Neural progenitor cell (in vitro differentiated cells): ENCODE results near the gene ZNF214. TPM values are rescaled to one million over a fixed set of nuclear protein-coding genes. Genes with fewer than 3 reads are reported as not detected.

Experiments
- DNase-seq: peaks from one replicate; pipeline ENCODE4 v3.0.0-alpha.2; 2016; ENCODE audit warnings: low spot score
- H2AFZ ChIP-seq: fragments of 200-600 bp; sonication (generic); replicated peaks from 2 replicates; pipeline ENCODE4 v1.6.1; 2016; ENCODE audit warnings: antibody characterized with exemption
- H3F3A ChIP-seq: fragments of 200-600 bp; sonication (generic); 2 replicates; pipeline ENCODE4 v1.6.1; 2016; ENCODE audit warnings: antibody characterized with exemption, low read depth
- H3K27ac ChIP-seq: fragments of 200-600 bp; sonication (generic); 2 replicates; pipeline ENCODE4 v1.5.1; 2016; ENCODE audit warnings: mild to moderate bottlenecking
- H3K27me3 ChIP-seq: fragments of 200-600 bp; sonication (generic); 2 replicates; pipeline ENCODE4 v1.6.1; 2016; ENCODE audit warnings: mild to moderate bottlenecking, moderate library complexity
- H3K36me3 ChIP-seq: fragments of 200-600 bp; sonication (generic); 2 replicates; pipeline ENCODE4 v1.5.1; 2016
- H3K4me1 ChIP-seq: fragments of 200-600 bp; sonication (generic); 2 replicates; pipeline ENCODE4 v1.6.1; 2016; ENCODE audit warnings: mixed run types
- H3K4me2 ChIP-seq: fragments of 200-600 bp; sonication (generic); 2 replicates; pipeline ENCODE4 v1.6.1; 2016
- H3K4me3 ChIP-seq: fragments of 200-600 bp; sonication (generic); 2 replicates; pipeline ENCODE4 v1.5.1; 2016
- H3K79me2 ChIP-seq: fragments of 200-600 bp; sonication (generic); 2 replicates; pipeline ENCODE4 v1.6.1; 2016; ENCODE audit warnings: low read depth
- H3K9ac ChIP-seq: fragments of 200-600 bp; sonication (generic); 2 replicates; pipeline ENCODE4 v1.6.1; 2016
- H3K9me3 ChIP-seq: fragments of 200-600 bp; sonication (generic); 2 replicates; pipeline ENCODE4 v1.5.1; 2016; ENCODE audit warnings: low read depth
- H4K20me1 ChIP-seq: fragments of 200-600 bp; sonication (generic); 2 replicates; pipeline ENCODE4 v1.6.1; 2016; ENCODE audit warnings: low read depth
- H3K27ac Mint-ChIP-seq: 3 replicates; pipeline ENCODE4 v1.8.0; 2021; ENCODE audit warnings: mixed read lengths
- H3K27me3 Mint-ChIP-seq: 2 replicates; pipeline ENCODE4 v1.8.0; 2022; ENCODE audit warnings: low read depth, mild to moderate bottlenecking, inconsistent platforms, moderate library complexity, mixed read lengths; ENCODE audit not compliant: insufficient read depth
- H3K36me3 Mint-ChIP-seq: 3 replicates; pipeline ENCODE4 v1.8.0; 2021; ENCODE audit warnings: mixed read lengths
- H3K4me1 Mint-ChIP-seq: 3 replicates; pipeline ENCODE4 v1.8.0; 2021; ENCODE audit warnings: mixed read lengths
- H3K4me3 Mint-ChIP-seq: 3 replicates; pipeline ENCODE4 v1.8.0; 2021; ENCODE audit warnings: mild to moderate bottlenecking, moderate library complexity, mixed read lengths
- H3K9me3 Mint-ChIP-seq: 3 replicates; pipeline ENCODE4 v1.8.0; 2020; ENCODE audit warnings: mixed read lengths
- CTCF ChIP-seq: fragments of 200-600 bp; sonication (generic); IDR thresholded peaks from 2 replicates; pipeline ENCODE4 v1.5.1; 2017; ENCODE audit warnings: antibody characterized with exemption, mild to moderate bottlenecking
- EZH2 ChIP-seq: fragments of 200-600 bp; sonication (generic); IDR thresholded peaks from 2 replicates; pipeline ENCODE4 v1.6.1; 2017; ENCODE audit warnings: antibody characterized with exemption, mild to moderate bottlenecking, moderate library complexity
- EZH2phosphoT487 ChIP-seq: fragments of 200-600 bp; sonication (generic); IDR thresholded peaks from 2 replicates; pipeline ENCODE4 v1.6.1; 2017; ENCODE audit warnings: antibody characterized with exemption
- total RNA-seq: library from RNA; depleted of rRNA; stranded (reverse); fragments of >200 nt; gene quantifications from 2 replicates; pipeline ENCODE4 v1.2.3, GENCODE V29; 2015; ENCODE audit warnings: low replicate concordance

Gene ZNF214
- total RNA-seq, 1 donor from 2014 or later, result 19.6 TPM

- H3K9me3 Mint-ChIP-seq, result no peaks in the 10 kb centered on the region
- Histone ChIP-seq H2AFZ (no peak overlapping the region), H3F3A (no peaks in the 10 kb centered on the region), H3K9ac (no peak overlapping the region), H3K27ac (no peak overlapping the region), H3K4me3 (no peak overlapping the region), H3K36me3 (no peaks in the 10 kb centered on the region), H3K9me3 (no peaks in the 10 kb centered on the region), H3K4me1 (no peaks in the 10 kb centered on the region), H4K20me1 (no peaks in the 10 kb centered on the region), H3K79me2 (no peaks in the 10 kb centered on the region), H3K27me3 (no peaks in the 10 kb centered on the region), H3K4me2 (no peak overlapping the region)
- H3K4me3 Mint-ChIP-seq, result no peak overlapping the region
- H3K27me3 Mint-ChIP-seq, result no peaks in the 10 kb centered on the region
- DNase-seq, result no peak
- H3K36me3 Mint-ChIP-seq, result peaks cover 15% of the 10 kb centered on the region
- H3K27ac Mint-ChIP-seq, result no peak overlapping the region
- H3K4me1 Mint-ChIP-seq, result peaks cover 11% of the 10 kb centered on the region
- TF ChIP-seq EZH2 (no peak), EZH2phosphoT487 (no peak), CTCF (no peak)
Measured at GRCh38 chr11:6995703-6996102, 24.4 kb downstream of the ZNF214 start.

GRCh38 chr11:6992457-6993417 lies 27.4 kb downstream of the ZNF214 start:
- no peak overlapping the region for H3K27ac Mint-ChIP-seq
- H3K4me1 Mint-ChIP-seq, result peaks cover 11% of the 10 kb centered on the region
- no peak overlapping the region for H3K9ac ChIP-seq
- H2AFZ ChIP-seq, result no peak overlapping the region
- no peak for DNase-seq
- no peaks in the 10 kb centered on the region for H3K4me1 ChIP-seq
- H3K4me3 Mint-ChIP-seq, result no peak overlapping the region
- no peaks in the 10 kb centered on the region for H3K27me3 ChIP-seq
- H3K79me2 ChIP-seq, result no peaks in the 10 kb centered on the region
- H3K9me3 Mint-ChIP-seq, result no peaks in the 10 kb centered on the region
- H3K4me3 ChIP-seq, result no peak overlapping the region
- no peaks in the 10 kb centered on the region for H3K36me3 Mint-ChIP-seq
- no peaks in the 10 kb centered on the region for H4K20me1 ChIP-seq
- H3F3A ChIP-seq, result no peaks in the 10 kb centered on the region
- no peak overlapping the region for H3K4me2 ChIP-seq
- no peaks in the 10 kb centered on the region for H3K36me3 ChIP-seq
- H3K9me3 ChIP-seq, result no peaks in the 10 kb centered on the region
- TF ChIP-seq EZH2 (no peak), CTCF (no peak), EZH2phosphoT487 (no peak)
- no peak overlapping the region for H3K27ac ChIP-seq
- H3K27me3 Mint-ChIP-seq, result no peaks in the 10 kb centered on the region

GRCh38 chr11:6992026-6992425 lies 28.1 kb downstream of the ZNF214 start:
- Mint-ChIP-seq H3K4me1 (peaks cover 11% of the 10 kb centered on the region), H3K9me3 (no peaks in the 10 kb centered on the region), H3K36me3 (no peaks in the 10 kb centered on the region), H3K27ac (no peak overlapping the region), H3K27me3 (no peaks in the 10 kb centered on the region), H3K4me3 (no peak overlapping the region)
- H3K36me3 ChIP-seq, result no peaks in the 10 kb centered on the region
- DNase-seq, result no peak
- no peaks in the 10 kb centered on the region for H3K4me1 ChIP-seq
- no peak overlapping the region for H3K4me3 ChIP-seq
- H3K9ac ChIP-seq, result no peak overlapping the region
- no peak overlapping the region for H3K27ac ChIP-seq
- H3F3A ChIP-seq, result no peaks in the 10 kb centered on the region
- H3K79me2 ChIP-seq, result no peaks in the 10 kb centered on the region
- no peaks in the 10 kb centered on the region for H3K27me3 ChIP-seq
- H2AFZ ChIP-seq, result no peak overlapping the region
- H3K4me2 ChIP-seq, result no peak overlapping the region
- H4K20me1 ChIP-seq, result no peaks in the 10 kb centered on the region
- no peaks in the 10 kb centered on the region for H3K9me3 ChIP-seq
- TF ChIP-seq CTCF, result no peak
- no peak for TF ChIP-seq EZH2
- no peak for TF ChIP-seq EZH2phosphoT487
